Lower leg skin (tissue), 3 donors: ENCODE data around the gene PRCD.

Experiments used
- CTCF ChIP-seq, 3 donors: fragments of 450-650 bp; IDR thresholded peaks; one replicate each; pipeline ENCODE4 v1.5.1; 2016; ENCODE audit warnings: antibody characterized with exemption in 3 of 3, mild to moderate bottlenecking in 3 of 3, moderate library complexity in 2 of 3
- POLR2A ChIP-seq, 2 donors: fragments of 450-650 bp; IDR thresholded peaks; one replicate each; pipeline ENCODE4 v1.6.1; 2016 to 2017; ENCODE audit warnings: antibody characterized with exemption in 2 of 2, mild to moderate bottlenecking in 1 of 2, moderate library complexity in 1 of 2

GRCh38 chr17:76530095-76530723, 9.6 kb upstream of the PRCD start:
- TF ChIP-seq POLR2A (IDR thresholded peaks at IDR 0.05) = no peak
- TF ChIP-seq CTCF (IDR thresholded peaks at IDR 0.05) = no peak
